Measurements from ENCODE around the gene SLC25A40.

GRCh38 chr7:87784424-87784823 is 91.7 kb downstream of the SLC25A40 start:
- no peak for TF ChIP-seq CTCF (IDR thresholded peaks at IDR 0.05)
- no peak for TF ChIP-seq POLR2A (IDR thresholded peaks at IDR 0.05)
